Activated T-helper 1 cell treated with anti-CD3 and anti-CD28 coated beads, Interleukin-12 subunit alpha, Interleukin-12 subunit beta, Interleukin-2, Interleukin-4 antibody, amounts not matched to agents 30 ng/mL and 10 ng/mL and 1 ng/mL, durations not matched to agents 14 hours and 24 hours and 36 hours (primary cell): ENCODE measurements around the gene ENGASE. TPM values are rescaled to one million over a fixed set of nuclear protein-coding genes. Genes with fewer than 3 reads are reported as not detected.

ENCODE experiments used
- DNase-seq: peaks from one replicate; pipeline ENCODE4 v3.0.0; 2021; ENCODE audit warnings: low spot score
- H3K27ac Mint-ChIP-seq: one replicate; pipeline ENCODE4 v1.8.0; 2021; ENCODE audit warnings: mild to moderate bottlenecking, mixed read lengths
- H3K27me3 Mint-ChIP-seq: one replicate; pipeline ENCODE4 v1.8.0; 2022; ENCODE audit warnings: mild to moderate bottlenecking, moderate library complexity, mixed read lengths; ENCODE audit not compliant: insufficient read depth
- H3K36me3 Mint-ChIP-seq: one replicate; pipeline ENCODE4 v1.8.0; 2021; ENCODE audit warnings: low read depth, mixed read lengths
- H3K4me1 Mint-ChIP-seq: one replicate; pipeline ENCODE4 v1.8.0; 2021; ENCODE audit warnings: low read depth, mixed read lengths
- H3K4me3 Mint-ChIP-seq: one replicate; pipeline ENCODE4 v1.8.0; 2021; ENCODE audit warnings: mild to moderate bottlenecking, moderate library complexity, mixed read lengths
- H3K9me3 Mint-ChIP-seq: one replicate; pipeline ENCODE4 v1.8.0; 2021; ENCODE audit warnings: mixed read lengths
- intact Hi-C: fragments of 100-400 bp; cut with micrococcal nuclease; formaldehyde crosslinking; loops from one replicate; pipeline ENCODE4 v1.15.1; 2024
- total RNA-seq: library from RNA; stranded (reverse); gene quantifications from 2 replicates; pipeline ENCODE4 v1.2.3, GENCODE V29; 2022

The ENGASE gene
- total RNA-seq, 1 donor from 2014 or later = 46.1 TPM

- no peak for DNase-seq
- no peaks in the 10 kb centered on the region for H3K4me1 Mint-ChIP-seq
- no peaks in the 10 kb centered on the region for H3K36me3 Mint-ChIP-seq
- H3K4me3 Mint-ChIP-seq = no peak overlapping the region
- intact Hi-C loops = no loop called here
- H3K27me3 Mint-ChIP-seq = peaks cover 17% of the 10 kb centered on the region
- H3K9me3 Mint-ChIP-seq = no peaks in the 10 kb centered on the region
- H3K27ac Mint-ChIP-seq = no peak overlapping the region
Observed at GRCh38 chr17:79033046-79033616, 41.5 kb upstream of the ENGASE start.

GRCh38 chr17:79033741-79034501 is 40.7 kb upstream of the ENGASE start:
- DNase-seq = no peak
- Mint-ChIP-seq H3K36me3 (no peaks in the 10 kb centered on the region), H3K27me3 (peaks cover 13% of the 10 kb centered on the region), H3K27ac (no peak overlapping the region), H3K9me3 (no peaks in the 10 kb centered on the region), H3K4me1 (no peaks in the 10 kb centered on the region), H3K4me3 (no peak overlapping the region)
- intact Hi-C loops = no loop called here

- DNase-seq = no peak
- Mint-ChIP-seq H3K9me3 (no peaks in the 10 kb centered on the region), H3K27me3 (peaks cover 13% of the 10 kb centered on the region), H3K4me1 (no peaks in the 10 kb centered on the region), H3K27ac (no peak overlapping the region), H3K36me3 (no peaks in the 10 kb centered on the region), H3K4me3 (no peak overlapping the region)
- intact Hi-C loops = no loop called here
Observed at GRCh38 chr17:79034931-79035485, 39.6 kb upstream of the ENGASE start.

GRCh38 chr17:79035686-79036085 is 38.9 kb upstream of the ENGASE start:
- H3K4me3 Mint-ChIP-seq = no peak overlapping the region
- H3K4me1 Mint-ChIP-seq = no peaks in the 10 kb centered on the region
- DNase-seq = no peak
- H3K9me3 Mint-ChIP-seq = no peaks in the 10 kb centered on the region
- intact Hi-C loops = no loop called here
- H3K27ac Mint-ChIP-seq = no peak overlapping the region
- H3K27me3 Mint-ChIP-seq = peaks cover 13% of the 10 kb centered on the region
- H3K36me3 Mint-ChIP-seq = no peaks in the 10 kb centered on the region

- no peak overlapping the region for H3K27ac Mint-ChIP-seq
- no peaks in the 10 kb centered on the region for H3K4me1 Mint-ChIP-seq
- no peaks in the 10 kb centered on the region for H3K36me3 Mint-ChIP-seq
- H3K9me3 Mint-ChIP-seq = no peaks in the 10 kb centered on the region
- peaks cover 13% of the 10 kb centered on the region for H3K27me3 Mint-ChIP-seq
- intact Hi-C loops = no loop called here
- DNase-seq = no peak
- H3K4me3 Mint-ChIP-seq = no peak overlapping the region
Observed at GRCh38 chr17:79036181-79036580, 38.4 kb upstream of the ENGASE start.

DNA sequence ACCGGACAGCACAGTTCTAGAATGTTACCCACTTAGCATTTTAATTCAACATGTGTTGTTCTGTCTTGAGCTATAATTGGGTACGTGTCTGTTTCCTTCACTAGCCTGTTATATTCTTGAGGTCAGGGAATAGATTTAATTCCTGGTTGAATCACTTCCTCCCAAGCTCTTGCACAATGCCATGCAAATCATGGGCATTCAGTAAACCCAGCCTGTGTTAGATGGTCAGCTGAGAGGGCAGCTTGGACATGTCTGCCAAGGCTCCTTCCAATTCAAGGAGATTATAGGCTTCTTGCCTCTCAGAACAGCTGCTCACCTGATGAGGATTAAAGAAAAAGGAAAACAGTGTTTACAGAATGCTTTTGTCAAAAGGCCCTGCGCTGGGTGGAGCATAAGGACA is 38.0 kb upstream of the ENGASE start:
- Mint-ChIP-seq H3K4me1 (no peaks in the 10 kb centered on the region), H3K27me3 (peaks cover 12% of the 10 kb centered on the region), H3K27ac (no peak overlapping the region), H3K4me3 (no peak overlapping the region), H3K9me3 (no peaks in the 10 kb centered on the region), H3K36me3 (no peaks in the 10 kb centered on the region)
- intact Hi-C loops = no loop called here
- no peak for DNase-seq

DNA sequence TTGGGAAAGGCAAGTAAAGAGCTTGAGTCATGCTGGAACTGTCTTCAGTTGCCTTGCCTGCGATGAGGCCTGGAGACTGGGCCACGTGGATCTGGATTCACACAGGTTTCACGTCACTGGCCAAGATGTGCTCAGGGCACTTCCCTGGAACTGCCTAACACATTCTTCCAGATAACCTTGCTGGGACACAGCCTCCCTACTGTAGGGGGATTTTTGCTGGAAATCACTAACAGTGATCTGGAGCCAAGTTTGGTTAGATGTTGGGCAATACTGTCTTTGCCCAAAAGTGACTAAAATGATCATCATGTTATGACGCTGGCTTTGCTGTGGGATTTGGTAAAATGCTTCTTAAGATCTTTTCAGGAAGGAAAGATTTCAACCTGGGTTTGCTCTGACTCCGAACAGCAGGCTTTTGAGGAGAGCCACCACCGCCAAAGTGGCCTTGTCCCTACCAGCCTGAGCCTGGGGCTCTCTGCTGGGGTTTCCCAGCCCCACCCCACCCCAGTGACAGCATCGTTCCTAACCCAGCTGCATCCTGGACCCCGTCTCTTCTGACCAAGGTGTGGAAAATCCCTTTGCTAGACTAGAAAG is 36.0 kb upstream of the ENGASE start:
- H3K9me3 Mint-ChIP-seq = no peaks in the 10 kb centered on the region
- DNase-seq = no peak
- H3K4me1 Mint-ChIP-seq = no peaks in the 10 kb centered on the region
- H3K36me3 Mint-ChIP-seq = no peaks in the 10 kb centered on the region
- H3K27me3 Mint-ChIP-seq = peaks cover 7% of the 10 kb centered on the region
- no peak overlapping the region for H3K4me3 Mint-ChIP-seq
- no peak overlapping the region for H3K27ac Mint-ChIP-seq
- intact Hi-C loops = no loop called here

- no peak for DNase-seq
- H3K36me3 Mint-ChIP-seq = no peaks in the 10 kb centered on the region
- peaks cover 7% of the 10 kb centered on the region for H3K27me3 Mint-ChIP-seq
- no peaks in the 10 kb centered on the region for H3K9me3 Mint-ChIP-seq
- intact Hi-C loops = no loop called here
- no peaks in the 10 kb centered on the region for H3K4me1 Mint-ChIP-seq
- H3K4me3 Mint-ChIP-seq = no peak overlapping the region
- H3K27ac Mint-ChIP-seq = no peak overlapping the region
Observed at GRCh38 chr17:79039171-79039570, 35.5 kb upstream of the ENGASE start.

DNA sequence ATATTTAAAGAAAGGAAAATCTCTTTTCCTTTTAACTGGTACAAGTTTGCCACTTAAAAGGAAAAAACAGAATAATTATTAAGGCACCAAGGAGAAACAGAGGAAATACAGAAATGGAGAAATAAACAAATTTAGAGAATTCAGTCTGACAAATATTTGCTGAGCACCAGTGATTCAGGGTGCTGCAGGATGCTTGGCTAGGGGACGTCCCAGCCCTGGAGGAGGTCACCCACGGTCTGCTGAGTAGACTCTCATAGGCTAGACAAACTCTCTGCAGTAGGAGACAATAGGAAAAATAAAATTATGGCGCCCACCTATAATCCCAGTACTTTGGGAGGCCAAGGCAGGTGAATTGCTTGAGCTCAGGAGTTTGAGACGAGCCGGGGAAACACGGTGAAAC is 34.7 kb upstream of the ENGASE start:
- Mint-ChIP-seq H3K27me3 (peaks cover 6% of the 10 kb centered on the region), H3K36me3 (no peaks in the 10 kb centered on the region), H3K27ac (no peak overlapping the region), H3K4me1 (no peaks in the 10 kb centered on the region), H3K4me3 (no peak overlapping the region), H3K9me3 (no peaks in the 10 kb centered on the region)
- intact Hi-C loops = no loop called here
- no peak for DNase-seq

GRCh38 chr17:79041041-79041570 is 33.5 kb upstream of the ENGASE start:
- H3K27ac Mint-ChIP-seq = no peak overlapping the region
- intact Hi-C loops = no loop called here
- H3K27me3 Mint-ChIP-seq = peaks cover 2% of the 10 kb centered on the region
- no peak overlapping the region for H3K4me3 Mint-ChIP-seq
- no peaks in the 10 kb centered on the region for H3K4me1 Mint-ChIP-seq
- H3K9me3 Mint-ChIP-seq = no peaks in the 10 kb centered on the region
- no peak for DNase-seq
- H3K36me3 Mint-ChIP-seq = no peaks in the 10 kb centered on the region

DNA sequence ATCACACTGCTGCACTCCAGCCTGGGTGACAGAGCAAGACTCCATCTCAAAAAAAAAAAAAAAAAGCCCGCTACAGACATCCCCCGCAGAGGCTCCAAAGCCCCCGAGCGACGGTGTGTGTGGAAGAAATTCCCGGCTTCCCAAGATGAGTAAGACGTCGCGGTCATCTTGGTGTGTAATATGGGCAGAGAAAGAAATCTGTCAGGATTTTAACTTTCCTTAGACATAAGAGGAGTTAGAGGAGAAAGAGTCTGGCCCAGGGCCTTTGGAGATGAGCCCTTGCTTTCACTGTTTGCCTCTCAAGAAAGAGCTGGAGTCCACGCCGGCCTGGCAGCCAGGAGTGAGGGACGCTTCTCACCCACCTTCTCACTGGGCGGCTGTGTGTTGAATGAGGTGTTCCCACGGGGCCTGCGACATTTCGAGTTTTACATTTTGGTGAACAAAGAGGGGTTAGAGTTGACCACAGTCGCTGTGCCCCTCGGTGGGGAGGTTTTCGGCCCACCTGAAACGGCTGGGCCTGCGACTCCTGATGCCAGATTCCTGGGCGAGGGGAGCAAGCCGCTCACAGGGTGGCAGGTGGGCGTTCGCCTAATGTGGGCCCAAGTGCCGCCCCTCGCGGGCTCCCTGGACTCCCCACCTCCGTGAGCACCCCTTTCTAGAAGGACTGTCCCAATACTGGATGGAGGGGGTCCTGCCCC is 32.8 kb upstream of the ENGASE start:
- Mint-ChIP-seq H3K9me3 (no peaks in the 10 kb centered on the region), H3K36me3 (no peaks in the 10 kb centered on the region), H3K27me3 (peaks cover under 1% of the 10 kb centered on the region), H3K27ac (no peak overlapping the region), H3K4me1 (no peaks in the 10 kb centered on the region), H3K4me3 (no peak overlapping the region)
- no peak for DNase-seq
- intact Hi-C loops = no loop called here

DNA sequence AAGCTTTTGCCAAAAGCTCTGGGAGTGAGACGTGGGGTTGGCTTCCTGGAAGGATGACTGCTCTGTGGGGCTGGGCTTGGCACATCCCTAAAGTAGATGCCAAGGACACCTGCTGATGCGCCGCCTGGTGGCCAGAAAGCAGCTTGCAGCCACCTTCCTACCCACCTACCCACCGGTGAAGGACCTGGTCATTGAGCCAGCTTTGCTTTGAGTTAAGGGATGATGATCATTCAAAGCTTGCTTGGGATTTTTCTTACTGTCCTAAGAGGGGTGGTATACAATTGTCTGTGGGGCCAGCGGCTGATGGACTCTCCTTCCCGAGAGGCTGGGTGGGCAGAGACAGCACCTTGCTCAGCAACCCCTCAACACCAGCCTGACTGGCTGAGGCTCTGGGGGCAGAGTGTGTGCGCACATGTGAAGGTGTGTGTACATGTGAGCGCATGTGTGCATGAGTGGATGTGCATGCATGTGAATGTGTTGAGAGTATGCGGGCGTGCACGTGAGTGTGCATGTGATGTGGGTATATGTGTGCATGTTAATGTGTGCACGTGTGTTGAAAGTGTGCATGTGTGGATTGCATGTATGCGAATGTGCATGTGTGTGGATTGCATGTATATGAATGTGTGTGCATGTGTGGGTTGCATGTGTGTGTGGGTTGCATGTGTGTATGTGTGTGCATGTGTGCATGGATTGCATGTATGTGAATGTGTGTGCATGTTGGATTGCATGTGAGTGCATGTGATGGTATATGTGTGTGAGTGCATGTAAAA is 32.0 kb upstream of the ENGASE start:
- no peaks in the 10 kb centered on the region for H3K9me3 Mint-ChIP-seq
- DNase-seq = peak; percentile 17
- no peak overlapping the region for H3K27ac Mint-ChIP-seq
- H3K36me3 Mint-ChIP-seq = no peaks in the 10 kb centered on the region
- H3K27me3 Mint-ChIP-seq = no peaks in the 10 kb centered on the region
- no peaks in the 10 kb centered on the region for H3K4me1 Mint-ChIP-seq
- no peak overlapping the region for H3K4me3 Mint-ChIP-seq
- intact Hi-C loops = no loop called here
